ENCODE results near the gene WBP11.
"Not testable (repeated sequence)": the region's sequence is repeated elsewhere in the genome, so short reads cannot be mapped to it uniquely, and the experiment has no call there.

WBP11 gene

DNA sequence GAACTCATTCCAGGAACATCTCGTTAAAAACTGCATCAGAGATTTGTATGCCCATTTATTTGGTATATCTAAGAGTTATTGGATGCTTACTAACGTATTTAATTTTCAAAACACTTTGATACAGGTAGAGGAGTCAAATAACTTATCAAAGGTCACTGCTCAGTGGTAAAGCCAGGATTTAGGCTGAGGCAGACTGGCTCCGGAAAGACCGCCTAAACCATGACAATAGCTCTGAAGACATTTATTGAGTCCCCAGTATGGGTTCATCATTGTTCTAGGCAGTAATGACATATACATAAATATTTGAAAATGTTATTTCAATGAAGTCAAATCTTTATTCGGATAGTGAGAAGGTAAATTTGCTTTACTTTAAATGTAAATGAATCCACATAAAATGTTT, 30.3 kb downstream of the WBP11 start:
- no peak for DNase-seq (ENCODE audit: low spot score)

GRCh38 chr12:14771651-14772137, 31.6 kb downstream of the WBP11 start:
- DNase-seq (ENCODE audit: low spot score): no peak

GRCh38 chr12:14770496-14771461, 32.5 kb downstream of the WBP11 start:
- DNase-seq (ENCODE audit: low spot score): peak; percentile 92

DNA sequence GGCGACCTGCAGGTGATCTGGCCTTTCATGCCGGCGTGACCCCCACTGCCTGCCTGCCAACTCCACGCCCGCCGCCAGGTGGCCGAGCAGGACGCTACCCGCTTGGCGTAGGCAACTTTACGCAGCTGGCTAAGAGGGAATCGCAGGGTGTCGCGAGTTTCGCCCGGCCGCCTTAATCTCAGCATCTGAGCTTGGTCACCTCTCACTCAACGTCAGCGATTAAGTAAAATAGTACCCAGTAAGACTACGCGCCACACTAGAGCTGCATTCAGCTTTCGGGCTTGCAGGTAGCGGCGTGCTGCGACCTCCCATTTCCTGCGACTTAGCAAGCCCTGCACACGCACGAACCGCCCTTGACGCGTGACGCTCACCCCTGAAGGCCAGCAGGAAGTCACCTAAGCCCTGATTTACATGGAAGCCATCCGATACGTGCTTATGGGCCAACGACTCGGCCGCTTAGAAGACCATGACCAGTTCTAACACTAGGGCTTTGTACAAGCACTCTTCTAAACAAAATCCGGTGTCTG, 33.2 kb downstream of the WBP11 start:
- DNase-seq (ENCODE audit: low spot score): peak; percentile 87

DNA sequence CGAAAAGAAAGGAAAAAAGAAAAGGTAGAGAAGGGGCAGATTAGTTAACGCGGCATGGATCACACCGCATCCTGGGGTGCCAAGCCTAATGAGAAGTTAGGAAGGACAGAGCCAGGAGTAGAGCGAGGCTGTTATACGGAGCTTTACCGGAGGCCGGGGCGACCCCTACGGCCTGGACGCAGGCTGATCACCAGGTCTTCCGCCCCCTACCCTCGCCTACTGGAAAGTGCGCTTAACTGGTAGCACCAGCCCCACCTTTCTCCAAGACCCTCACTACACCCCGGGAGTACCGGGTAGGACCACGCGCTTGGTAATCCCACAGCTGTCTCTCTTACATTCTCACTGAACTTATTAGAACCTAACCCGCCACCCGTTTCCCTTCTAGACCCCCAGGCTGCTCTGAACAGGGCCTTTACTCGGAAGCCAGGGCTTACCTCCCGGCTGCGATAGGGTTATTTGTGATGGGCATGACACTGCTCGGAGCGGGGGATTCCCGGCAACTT, 33.8 kb downstream of the WBP11 start:
- no peak for DNase-seq (ENCODE audit: low spot score)

DNA sequence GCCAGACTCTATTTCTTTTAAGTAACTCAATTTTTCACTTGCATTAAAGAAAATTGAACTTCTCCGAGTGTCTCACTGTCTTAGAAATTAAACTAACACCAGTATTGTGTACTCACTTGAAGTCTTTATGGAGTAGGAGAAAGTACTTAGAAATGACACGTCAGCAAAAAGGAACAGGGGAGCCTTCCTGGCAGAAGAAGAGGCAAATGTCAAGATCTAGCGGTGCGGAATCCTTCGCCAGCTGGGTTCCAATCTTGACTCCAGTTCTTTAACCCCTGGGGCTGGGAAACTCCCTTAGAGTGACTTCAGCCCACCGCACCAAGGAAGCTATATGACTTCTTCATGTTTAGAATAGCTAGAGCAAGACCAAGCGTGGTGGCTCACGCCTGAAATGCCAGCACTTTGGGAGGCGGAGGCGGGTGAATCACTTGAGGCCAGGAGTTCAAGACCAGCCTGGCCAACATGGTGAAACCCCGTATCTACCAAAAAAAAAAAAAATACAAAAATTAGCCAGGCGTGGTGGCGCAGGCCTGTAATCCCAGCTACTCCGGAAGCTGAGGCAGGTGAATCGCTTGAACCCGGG, 34.4 kb downstream of the WBP11 start:
- DNase-seq (ENCODE audit: low spot score): no peak

DNA sequence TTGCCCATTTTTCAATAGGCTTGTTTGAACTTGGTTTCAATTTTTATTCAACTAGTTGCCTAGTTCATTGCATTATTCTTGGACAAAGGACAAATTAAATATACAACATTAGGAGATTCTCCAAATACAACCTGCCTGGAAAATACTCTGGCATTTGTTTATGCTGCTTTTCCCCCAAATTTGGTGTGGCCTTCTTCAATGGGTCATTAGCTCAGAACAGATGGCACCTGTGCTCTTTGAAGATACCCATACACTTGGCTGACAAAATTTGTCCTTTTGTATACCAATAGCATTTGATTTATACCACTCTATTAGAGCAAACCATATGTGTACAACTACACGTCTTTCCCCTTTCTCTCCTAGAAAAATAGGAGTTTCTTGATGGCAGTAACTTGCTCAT, 35.7 kb downstream of the WBP11 start:
- DNase-seq (ENCODE audit: low spot score): no peak

DNA sequence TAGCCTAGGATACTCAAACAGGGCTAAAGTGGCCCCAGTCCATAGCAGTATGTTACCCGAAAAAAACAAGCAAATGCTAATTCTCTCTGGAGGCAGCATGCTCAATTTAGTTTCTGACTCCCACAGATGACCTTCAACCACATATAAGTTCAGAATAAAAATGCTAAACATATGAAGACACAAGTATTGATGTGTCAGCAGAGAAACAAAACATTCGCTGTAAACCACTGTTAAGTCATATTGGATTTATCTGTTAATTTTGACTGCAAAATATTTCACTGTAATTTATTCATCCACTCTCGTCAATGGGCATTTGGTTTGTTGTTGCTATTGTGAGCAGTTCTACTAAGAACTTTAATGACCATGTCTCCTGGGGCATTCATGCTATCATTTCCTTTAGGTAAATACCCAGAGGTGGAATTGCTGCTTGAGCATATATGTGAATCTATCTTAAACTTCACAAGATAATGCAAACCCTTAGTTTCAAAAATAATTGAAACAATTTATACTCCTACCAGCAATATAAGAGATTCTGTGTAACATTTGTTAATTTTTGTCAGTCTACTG, 36.5 kb downstream of the WBP11 start:
- no peak for DNase-seq (ENCODE audit: low spot score)

DNA sequence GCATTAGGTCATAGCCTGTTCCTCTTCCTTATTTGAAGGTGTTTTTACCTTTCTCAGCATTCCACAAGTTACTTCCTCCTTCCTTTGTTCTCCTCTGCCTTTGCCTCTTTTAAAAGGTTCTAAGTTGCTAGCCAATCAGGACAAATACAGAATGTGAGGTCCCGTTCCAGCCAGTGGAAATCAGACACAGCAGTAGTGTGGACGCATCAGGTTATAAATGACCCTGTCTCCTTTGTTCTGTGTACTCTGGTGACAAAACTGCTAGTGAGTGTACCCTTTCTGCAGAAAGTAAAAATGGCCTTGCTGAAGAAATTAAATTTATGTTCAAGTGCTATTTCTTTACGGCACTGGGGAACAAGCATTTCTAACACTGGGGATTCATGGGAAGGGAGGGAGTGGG, 37.3 kb downstream of the WBP11 start:
- DNase-seq (ENCODE audit: low spot score): not testable (repeated sequence)

- DNase-seq (ENCODE audit: low spot score): no peak
Measured at GRCh38 chr12:14765398-14765797, 37.9 kb downstream of the WBP11 start.

DNA sequence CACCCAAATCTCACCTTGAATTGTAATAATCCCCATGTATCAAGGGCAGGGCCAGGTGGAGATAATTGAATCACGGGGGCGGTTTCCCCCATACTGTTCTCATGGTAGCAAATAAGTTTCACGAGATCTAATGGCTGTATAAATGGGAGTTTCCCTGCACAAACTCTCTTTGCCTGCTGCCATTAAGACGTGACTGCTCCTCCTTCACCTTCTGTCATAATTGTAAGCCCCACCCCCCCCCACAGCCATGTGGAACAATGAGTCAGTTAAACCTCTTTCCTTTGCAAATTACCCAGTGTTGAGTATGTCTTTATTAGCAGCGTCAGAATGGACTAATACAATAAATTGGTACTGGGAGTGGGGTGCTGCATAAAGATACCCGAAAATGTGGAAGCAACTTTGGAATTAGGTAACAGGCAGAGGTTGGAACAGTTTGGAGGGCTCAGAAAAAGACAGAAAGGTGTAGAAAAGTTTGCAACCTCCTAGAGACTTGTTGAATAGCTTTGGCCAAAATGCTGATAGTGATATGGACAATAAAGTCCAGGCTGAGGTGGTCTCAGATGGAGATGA, 43.5 kb downstream of the WBP11 start:
- DNase-seq (ENCODE audit: low spot score): not testable (repeated sequence)

DNA sequence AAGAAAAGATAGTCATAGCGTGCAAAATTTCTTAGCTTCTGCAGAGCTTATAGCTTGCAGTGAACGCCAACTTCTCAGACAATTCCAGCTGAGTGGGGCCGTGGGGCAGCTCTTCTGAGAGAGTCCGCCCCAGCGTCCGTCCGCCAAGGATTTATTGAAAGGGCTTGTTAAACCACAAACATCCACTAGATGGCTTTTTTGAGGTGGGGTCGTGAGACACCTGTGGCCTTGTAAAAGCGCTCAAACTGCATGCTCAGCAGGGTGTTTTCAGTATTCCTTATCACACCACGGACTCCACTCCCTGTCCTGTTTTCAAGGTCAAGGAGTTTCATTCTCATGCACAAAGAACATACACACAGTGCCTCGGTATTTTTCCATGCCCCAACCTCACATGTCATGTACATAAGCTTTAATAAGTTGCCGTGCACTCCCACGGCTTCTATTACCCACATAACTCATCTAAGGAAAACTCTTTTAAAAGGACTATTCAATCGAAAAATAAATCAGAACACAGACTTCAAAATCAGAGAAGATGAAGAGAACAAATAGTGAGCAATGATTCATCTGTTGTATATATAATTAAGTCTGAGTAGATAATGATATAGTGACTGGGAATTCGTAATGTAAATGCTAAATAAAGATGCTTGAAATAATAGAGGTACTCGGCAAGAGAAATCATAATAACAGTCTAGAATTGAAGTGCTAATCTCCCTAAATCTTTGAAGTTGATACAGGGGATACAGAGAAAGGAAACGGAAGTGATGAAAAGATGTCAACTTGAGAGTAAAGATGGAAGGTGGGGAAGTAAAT, 46.7 kb downstream of the WBP11 start:
- peak; percentile 64 for DNase-seq (ENCODE audit: low spot score)

- DNase-seq (ENCODE audit: low spot score): no peak
Measured at GRCh38 chr12:14751986-14752385, 51.3 kb downstream of the WBP11 start.

DNA sequence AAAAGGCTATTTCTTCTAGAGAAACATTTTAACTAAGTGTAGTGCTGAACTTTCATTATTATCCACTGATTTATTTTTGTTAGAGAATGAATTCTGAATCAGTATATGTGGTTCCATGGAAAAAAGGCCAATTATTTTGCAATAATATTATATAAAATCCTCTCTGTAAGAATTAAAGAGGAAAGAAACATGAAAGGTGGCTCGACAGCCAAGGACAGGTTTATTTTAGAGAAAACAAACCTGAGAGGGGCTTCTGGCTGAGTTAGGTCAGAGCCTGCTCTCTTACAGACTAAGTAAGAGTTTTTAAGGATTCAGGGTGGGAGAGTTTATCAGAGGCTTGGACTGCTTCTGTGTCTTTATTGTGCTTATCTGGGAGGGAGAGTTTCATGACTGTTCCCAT, 60.2 kb downstream of the WBP11 start:
- no peak for DNase-seq (ENCODE audit: low spot score)

DNA sequence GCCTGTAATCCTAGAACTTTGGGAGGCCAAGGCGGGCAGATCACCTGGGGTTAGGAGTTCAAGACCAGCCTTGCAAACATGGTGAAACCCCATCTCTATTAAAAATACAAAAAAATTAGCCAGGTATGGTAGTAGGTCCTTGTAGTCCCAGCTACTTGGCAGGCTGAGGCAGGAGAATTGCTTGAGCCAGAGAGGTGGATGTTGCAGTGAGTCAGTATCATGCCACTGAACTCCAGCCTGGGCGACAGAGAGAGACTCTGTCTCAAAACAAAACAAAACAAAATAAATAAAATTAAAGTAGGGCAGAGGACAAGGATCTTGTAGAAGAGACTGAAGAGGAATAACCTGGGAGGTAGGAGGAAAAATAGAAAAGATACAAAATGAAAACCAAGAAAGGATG, 61.3 kb downstream of the WBP11 start:
- DNase-seq (ENCODE audit: low spot score): no peak

DNA sequence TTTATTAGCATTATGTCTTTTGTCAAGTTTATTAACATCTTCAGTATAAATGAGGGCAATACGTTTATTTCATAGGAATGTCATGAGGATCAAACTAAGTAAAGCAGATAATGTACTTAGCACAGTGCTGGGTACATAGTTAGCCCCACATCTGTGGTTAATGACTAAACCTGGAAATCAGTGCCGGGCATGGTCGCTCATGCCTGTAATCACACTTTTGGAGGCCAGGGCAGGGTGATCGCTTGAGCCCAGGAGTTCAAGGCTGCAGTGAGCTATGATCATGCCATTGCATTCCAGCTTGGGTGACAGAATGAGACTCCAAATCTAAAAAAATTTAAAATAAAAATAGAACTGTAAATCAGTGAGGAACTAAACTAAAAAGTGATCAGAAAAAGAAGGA, 62.1 kb downstream of the WBP11 start:
- no peak for DNase-seq (ENCODE audit: low spot score)

DNA sequence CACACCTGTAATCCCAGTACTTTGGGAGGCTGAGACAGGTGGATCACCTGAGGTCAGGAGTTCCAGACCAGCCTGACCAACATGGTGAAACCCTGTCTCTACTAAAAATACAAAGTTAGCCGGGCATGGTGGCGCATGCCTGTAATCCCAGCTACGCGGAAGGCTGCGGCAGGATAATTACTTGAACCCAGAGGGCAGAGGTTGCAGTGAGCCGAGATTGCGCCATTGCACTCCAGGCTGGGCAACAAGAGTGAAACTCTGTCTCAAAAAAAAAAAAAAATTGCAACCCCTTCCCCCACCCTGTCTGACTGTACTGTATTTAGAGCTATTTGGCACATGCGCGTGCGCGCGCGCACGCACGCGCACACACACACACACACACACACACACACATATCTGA, 66.8 kb downstream of the WBP11 start:
- DNase-seq (ENCODE audit: low spot score): not testable (repeated sequence)
